ENCODE data around the gene CEP152.
A peak's percentile ranks its signal among the peaks of the same experiment; 100 is the strongest.

DNA sequence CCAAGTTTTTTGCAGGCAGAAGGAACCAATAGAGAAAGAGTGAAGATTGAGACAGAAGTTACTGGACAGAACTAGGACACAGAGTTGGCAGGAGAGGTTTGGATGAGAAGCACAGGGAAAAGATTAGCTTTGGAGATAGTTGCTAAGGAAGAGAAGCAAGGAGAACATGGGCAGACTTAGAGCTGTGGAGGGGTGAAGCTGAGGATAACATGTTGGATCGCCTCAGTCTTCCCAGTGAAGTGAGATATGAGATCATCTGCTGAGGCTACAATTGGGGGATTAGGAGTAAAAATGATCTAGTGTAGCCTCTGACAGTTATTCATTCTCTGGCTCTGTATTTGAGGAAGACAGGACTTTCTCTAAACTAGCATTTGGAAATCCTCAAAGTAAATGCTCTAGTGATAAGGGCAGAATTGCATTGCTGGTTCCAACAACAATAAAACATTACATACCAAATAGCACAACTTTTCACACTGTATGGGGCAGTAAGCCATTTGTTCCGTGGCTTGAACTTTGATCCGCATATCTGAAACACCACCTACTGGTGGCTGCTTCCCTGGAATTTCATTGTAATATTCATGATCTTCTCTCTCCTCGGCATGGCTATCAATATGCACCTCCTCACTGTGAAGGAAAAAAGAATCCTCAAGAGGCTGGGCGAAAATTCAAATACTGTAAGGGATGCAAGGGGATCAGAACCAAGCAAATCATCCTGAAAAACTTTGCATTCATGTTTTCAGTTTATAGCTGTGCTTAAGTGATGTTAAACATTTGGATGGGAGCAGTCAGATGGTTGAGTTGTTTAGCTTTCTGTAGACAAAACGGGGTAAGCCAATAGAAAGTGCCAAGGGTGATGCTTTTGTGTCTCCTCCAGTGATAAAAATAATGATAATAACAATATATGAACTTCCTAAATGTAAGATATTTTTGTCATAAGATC lies 44.9 kb upstream of the CEP152 start:
- TF ChIP-seq, protein P1, sequence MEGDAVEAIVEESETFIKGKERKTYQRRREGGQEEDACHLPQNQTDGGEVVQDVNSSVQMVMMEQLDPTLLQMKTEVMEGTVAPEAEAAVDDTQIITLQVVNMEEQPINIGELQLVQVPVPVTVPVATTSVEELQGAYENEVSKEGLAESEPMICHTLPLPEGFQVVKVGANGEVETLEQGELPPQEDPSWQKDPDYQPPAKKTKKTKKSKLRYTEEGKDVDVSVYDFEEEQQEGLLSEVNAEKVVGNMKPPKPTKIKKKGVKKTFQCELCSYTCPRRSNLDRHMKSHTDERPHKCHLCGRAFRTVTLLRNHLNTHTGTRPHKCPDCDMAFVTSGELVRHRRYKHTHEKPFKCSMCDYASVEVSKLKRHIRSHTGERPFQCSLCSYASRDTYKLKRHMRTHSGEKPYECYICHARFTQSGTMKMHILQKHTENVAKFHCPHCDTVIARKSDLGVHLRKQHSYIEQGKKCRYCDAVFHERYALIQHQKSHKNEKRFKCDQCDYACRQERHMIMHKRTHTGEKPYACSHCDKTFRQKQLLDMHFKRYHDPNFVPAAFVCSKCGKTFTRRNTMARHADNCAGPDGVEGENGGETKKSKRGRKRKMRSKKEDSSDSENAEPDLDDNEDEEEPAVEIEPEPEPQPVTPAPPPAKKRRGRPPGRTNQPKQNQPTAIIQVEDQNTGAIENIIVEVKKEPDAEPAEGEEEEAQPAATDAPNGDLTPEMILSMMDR (IDR thresholded peaks at IDR 0.05): peak in 5 of 6 experiments; percentile 13 to 70 (median 60)
- no peak for TF ChIP-seq POLR2A (IDR thresholded peaks at IDR 0.05)

All from Peyer's patch (tissue), 4 donors.